ENCODE results near the gene KLHDC9.

The KLHDC9 gene

DNA sequence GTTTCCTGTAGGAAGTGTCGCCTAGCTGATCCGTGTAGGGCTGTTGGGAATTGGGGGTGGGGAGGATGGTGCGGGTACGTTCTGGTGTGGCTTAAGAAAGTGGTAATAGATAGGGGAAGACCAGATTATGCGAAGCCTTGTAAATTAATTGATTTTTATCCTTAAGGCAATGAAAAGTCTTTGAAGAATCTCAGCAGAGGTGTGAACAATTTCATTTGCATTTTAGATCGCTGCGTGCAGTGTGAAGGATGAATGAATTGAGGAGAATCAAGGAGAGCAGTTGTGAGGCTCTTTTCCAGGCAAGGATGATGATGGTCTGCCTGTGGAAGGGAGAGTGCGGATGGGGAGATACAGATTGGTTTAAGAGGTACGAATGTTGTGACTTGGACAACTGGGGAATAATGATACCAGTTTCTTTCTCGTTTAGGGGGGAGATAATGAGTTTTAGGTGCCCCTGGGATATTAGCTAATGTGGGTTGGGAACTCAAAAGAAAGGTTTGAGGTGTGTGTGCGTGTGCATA, 35.1 kb downstream of the KLHDC9 start:
- no peak for DNase-seq

DNA sequence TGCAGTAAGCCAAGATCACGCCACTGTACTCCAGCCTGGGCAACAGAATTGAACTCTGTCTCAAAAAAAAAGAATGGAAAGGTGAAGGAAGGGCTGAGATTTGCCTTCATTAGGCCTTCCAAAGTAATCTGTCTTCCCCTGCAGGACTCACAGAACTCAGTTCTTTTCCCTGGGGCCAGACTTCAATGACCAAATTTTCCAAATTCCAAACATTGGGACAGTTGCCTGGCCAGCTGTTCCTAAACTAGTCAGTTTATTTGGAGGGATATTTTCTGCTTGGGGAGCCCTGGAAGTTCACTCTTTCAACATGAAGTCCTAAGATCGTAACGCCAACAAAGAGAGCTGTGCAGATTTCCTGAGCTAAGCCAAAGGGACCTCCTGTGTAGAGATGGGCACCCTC, 39.7 kb downstream of the KLHDC9 start:
- no peak for DNase-seq

DNA sequence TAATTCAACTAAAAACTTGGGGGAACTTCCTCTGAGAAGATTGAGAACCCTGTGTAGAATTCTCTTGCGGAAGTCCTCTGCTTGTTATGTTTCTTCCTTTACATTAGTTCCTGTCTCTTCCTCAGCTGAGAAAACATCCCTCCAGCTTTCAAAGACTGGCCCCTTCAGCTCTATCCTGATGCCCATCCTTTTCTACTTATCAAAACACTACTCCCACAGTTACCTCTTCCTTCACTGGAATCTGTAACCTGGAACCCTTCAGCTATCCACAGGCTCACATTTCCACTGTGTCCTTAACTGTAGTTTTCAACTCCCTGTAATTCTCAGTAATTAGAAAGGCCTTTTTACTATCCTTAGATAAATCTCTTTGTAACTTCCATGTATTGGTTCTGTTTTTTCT, 40.3 kb downstream of the KLHDC9 start:
- DNase-seq = no peak

DNA sequence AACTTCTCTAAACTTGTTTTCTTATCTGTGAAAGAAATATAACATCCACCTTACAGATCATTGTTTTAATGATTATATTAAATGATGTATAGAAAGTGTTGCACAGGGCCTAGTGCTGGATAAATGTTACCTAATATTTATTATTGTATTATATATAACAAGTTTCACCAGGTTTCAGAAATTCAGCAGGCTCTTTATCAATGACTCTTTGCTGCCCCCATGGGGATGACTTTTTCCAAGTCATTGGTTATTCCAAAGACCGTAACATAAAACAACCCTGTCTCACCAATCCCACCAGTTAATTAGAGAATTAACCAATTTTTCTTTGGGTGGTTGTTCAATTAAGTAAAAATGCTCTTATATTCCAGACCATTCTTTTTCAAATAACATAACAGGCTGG, 41.6 kb downstream of the KLHDC9 start:
- DNase-seq = peak; percentile 17

DNA sequence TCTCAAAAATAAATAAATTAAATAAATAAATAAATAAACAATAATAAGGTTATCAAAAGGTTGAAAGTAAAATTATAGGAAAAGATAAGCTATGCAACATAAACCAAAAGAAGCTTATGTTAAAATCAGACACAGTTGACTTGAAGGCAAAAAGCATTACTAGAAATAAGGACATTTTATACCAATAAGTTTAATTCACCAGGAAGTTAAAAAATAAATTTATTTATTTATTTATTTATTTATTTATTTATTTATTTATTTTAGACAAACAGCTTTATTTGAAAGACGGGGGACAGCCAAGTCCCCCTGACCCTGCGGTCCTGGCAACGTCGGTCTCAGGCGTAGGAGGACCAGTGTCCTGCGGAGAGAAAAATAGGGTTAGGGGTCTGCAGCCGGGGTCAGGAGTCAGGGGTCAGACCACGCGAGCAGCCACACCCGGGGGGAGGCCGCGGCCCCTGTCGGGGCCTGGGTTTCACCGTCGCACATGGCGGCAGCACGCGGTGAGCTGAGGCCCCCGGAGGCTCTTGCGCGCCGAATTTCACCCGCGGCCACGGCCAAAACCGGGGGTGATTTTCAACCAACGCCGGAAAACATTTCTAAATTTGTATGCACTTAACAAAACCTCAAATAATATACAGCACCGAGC, 42.7 kb downstream of the KLHDC9 start:
- no peak for DNase-seq

DNA sequence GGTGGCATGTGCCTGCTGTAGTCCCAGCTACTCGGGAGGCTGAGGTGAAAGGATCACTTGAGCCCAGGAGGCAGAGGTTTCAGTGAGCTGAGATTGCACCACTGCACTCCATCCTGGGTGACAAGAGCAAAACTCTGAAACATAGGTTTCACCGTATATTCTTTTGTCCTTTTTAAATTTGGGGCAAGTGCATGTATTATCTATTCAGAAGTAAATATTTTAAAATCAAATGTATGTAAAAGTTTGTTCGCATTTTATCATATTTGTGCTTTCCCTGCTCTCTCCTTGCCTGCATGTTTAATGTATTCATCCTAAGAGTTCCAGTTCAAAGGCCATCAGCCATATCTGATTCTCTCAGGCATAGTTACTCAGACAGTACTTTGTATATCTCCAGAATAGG, 47.7 kb downstream of the KLHDC9 start:
- no peak for DNase-seq

Measured in kidney glomerular epithelial cell (primary cell).